OCI-LY7 (cell line): ENCODE results near the gene SH3GL2. TPM values are rescaled to one million over a fixed set of nuclear protein-coding genes. Genes with fewer than 3 reads are reported as not detected.

Experiments
- BruUV-seq: library from RNA; stranded (reverse); fragments of 400-500 nt; replicated peaks from 2 replicates; lab custom pipeline; 2021; lab: Mats Ljungman, UMichigan
- CTCF ChIA-PET: fragments of 300-600 bp; sonication (Branson Sonifier 250); formaldehyde crosslinking; loops from one replicate; lab custom pipeline; 2022; ENCODE audit warnings: antibody characterized with exemption; ENCODE audit not compliant: unreplicated experiment; lab: Charles Lee
- POLR2A ChIA-PET: fragments of 300-600 bp; sonication (Branson Sonifier 250); formaldehyde crosslinking; loops from one replicate; lab custom pipeline; 2022; ENCODE audit warnings: antibody characterized with exemption; lab: Charles Lee
- DNase-seq: peaks from one replicate; pipeline ENCODE4 v3.0.0-alpha.2; 2015; ENCODE audit warnings: low spot score
- H2AFZ ChIP-seq: fragments of 200-600 bp; sonication (generic), shearing (Covaris generic); 2 replicates; pipeline ENCODE4 v1.6.1; 2014; ENCODE audit warnings: mild to moderate bottlenecking, antibody characterized with exemption, low read length, moderate library complexity
- H3K27ac ChIP-seq: fragments of 200-600 bp; sonication (generic); 2 replicates; pipeline ENCODE4 v1.5.1; 2014; ENCODE audit warnings: mixed run types, low read depth, mild to moderate bottlenecking, moderate library complexity, low read length, inconsistent platforms; ENCODE audit not compliant: poor library complexity, severe bottlenecking
- H3K36me3 ChIP-seq: fragments of 200-600 bp; sonication (generic); 2 replicates; pipeline ENCODE4 v1.6.1; 2014; ENCODE audit warnings: mild to moderate bottlenecking, antibody characterized with exemption, low read length, moderate library complexity, mixed read lengths; ENCODE audit not compliant: insufficient read depth
- H3K4me1 ChIP-seq: fragments of 200-600 bp; sonication (generic); 2 replicates; pipeline ENCODE4 v1.5.1; 2014; ENCODE audit warnings: mild to moderate bottlenecking, low read length; ENCODE audit not compliant: insufficient read depth, poor library complexity, severe bottlenecking
- H3K4me2 ChIP-seq: fragments of 200-600 bp; sonication (generic); 2 replicates; pipeline ENCODE4 v1.6.1; 2014; ENCODE audit warnings: mild to moderate bottlenecking, low read length
- H3K4me3 ChIP-seq: fragments of 200-600 bp; sonication (generic); 2 replicates; pipeline ENCODE4 v1.5.1; 2014; ENCODE audit warnings: mild to moderate bottlenecking, low read depth, low read length; ENCODE audit not compliant: poor library complexity, severe bottlenecking
- H3K79me2 ChIP-seq: fragments of 200-600 bp; sonication (generic); 2 replicates; pipeline ENCODE4 v1.6.1; 2016; ENCODE audit warnings: low read depth, mild to moderate bottlenecking, low read length, moderate library complexity, mixed read lengths; ENCODE audit not compliant: insufficient read depth
- H3K9me2 ChIP-seq: fragments of 200-600 bp; sonication (generic); 2 replicates; pipeline ENCODE4 v1.6.1; 2016; ENCODE audit warnings: mild to moderate bottlenecking, low read length, mixed read lengths; ENCODE audit not compliant: insufficient read depth
- H3K9me3 ChIP-seq: fragments of 200-600 bp; sonication (generic); 2 replicates; pipeline ENCODE4 v1.6.1; 2014; ENCODE audit warnings: mild to moderate bottlenecking, mixed run types, low read length, mixed read lengths
- H4K20me1 ChIP-seq: fragments of 200-600 bp; sonication (generic); 2 replicates; pipeline ENCODE4 v1.6.1; 2014; ENCODE audit warnings: mild to moderate bottlenecking, antibody characterized with exemption, low read length, moderate library complexity, mixed read lengths; ENCODE audit not compliant: insufficient read depth
- EZH2phosphoT487 ChIP-seq: fragments of 200-600 bp; sonication (generic); IDR thresholded peaks from 2 replicates; pipeline ENCODE4 v1.6.1; 2018; ENCODE audit warnings: low read depth, borderline replicate concordance, mild to moderate bottlenecking, mixed run types, antibody characterized with exemption, low read length, moderate library complexity, mixed read lengths
- intact Hi-C: fragments of 100-400 bp; cut with micrococcal nuclease; formaldehyde crosslinking; loops from one replicate; pipeline ENCODE4 v1.10.0; 2022; ENCODE audit not compliant: unreplicated experiment
- total RNA-seq, 2 experiments: library from RNA; depleted of rRNA in 1 of 2; stranded (reverse); fragments of >200 nt in 1 of 2; shearing (Covaris generic) in 1 of 2; gene quantifications; 2 replicates each; pipeline ENCODE4 v1.2.3, GENCODE V29; 2014 to 2022
- TF ChIP-seq, protein P1 (sequence below): fragments of 200-600 bp; sonication (generic); conservative IDR thresholded peaks from 2 replicates; pipeline ENCODE4 v1.5.1; 2014; ENCODE audit warnings: mild to moderate bottlenecking, antibody characterized with exemption, low read length, moderate library complexity, mixed read lengths

SH3GL2 gene
- total RNA-seq, 2 experiments from 2014 or later = not detected

DNA sequence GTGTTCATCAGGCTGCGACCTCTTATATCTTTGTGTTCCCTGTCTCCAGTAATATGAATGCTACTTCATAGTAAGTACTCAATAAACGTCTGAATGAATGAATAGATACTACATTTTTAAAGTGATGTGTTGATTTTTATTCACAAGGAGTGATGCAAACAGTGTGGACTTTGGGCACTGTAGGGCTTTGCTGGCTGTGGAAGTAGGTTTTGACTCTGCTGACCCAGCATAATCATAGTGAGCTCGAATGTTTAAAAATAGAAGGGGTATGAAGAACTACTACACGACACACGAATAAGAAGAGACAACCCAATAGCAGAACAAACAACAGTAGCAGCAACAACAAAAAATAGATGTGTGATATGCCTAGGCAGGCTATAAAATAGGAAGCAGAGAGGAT is 147.4 kb downstream of the SH3GL2 start:
- Histone ChIP-seq H3K4me1 (no peaks in the 10 kb centered on the region), H3K79me2 (no peaks in the 10 kb centered on the region), H3K4me2 (no peak overlapping the region), H3K36me3 (no peaks in the 10 kb centered on the region), H2AFZ (no peak overlapping the region), H3K27ac (no peak overlapping the region), H3K9me3 (0 out of 2 replicates have a peak, but pooled peaks cover 5% of the 10 kb centered on the region), H3K9me2 (no peaks in the 10 kb centered on the region), H3K4me3 (no peak overlapping the region), H4K20me1 (no peaks in the 10 kb centered on the region)
- TF ChIP-seq, protein P1, sequence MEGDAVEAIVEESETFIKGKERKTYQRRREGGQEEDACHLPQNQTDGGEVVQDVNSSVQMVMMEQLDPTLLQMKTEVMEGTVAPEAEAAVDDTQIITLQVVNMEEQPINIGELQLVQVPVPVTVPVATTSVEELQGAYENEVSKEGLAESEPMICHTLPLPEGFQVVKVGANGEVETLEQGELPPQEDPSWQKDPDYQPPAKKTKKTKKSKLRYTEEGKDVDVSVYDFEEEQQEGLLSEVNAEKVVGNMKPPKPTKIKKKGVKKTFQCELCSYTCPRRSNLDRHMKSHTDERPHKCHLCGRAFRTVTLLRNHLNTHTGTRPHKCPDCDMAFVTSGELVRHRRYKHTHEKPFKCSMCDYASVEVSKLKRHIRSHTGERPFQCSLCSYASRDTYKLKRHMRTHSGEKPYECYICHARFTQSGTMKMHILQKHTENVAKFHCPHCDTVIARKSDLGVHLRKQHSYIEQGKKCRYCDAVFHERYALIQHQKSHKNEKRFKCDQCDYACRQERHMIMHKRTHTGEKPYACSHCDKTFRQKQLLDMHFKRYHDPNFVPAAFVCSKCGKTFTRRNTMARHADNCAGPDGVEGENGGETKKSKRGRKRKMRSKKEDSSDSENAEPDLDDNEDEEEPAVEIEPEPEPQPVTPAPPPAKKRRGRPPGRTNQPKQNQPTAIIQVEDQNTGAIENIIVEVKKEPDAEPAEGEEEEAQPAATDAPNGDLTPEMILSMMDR = no peak
- no peak for TF ChIP-seq EZH2phosphoT487
- ChIA-PET CTCF (no interaction called here), POLR2A (no interaction called here)
- BruUV-seq = no TSS peak
- intact Hi-C loops = no loop called here
- DNase-seq = no peak

DNA sequence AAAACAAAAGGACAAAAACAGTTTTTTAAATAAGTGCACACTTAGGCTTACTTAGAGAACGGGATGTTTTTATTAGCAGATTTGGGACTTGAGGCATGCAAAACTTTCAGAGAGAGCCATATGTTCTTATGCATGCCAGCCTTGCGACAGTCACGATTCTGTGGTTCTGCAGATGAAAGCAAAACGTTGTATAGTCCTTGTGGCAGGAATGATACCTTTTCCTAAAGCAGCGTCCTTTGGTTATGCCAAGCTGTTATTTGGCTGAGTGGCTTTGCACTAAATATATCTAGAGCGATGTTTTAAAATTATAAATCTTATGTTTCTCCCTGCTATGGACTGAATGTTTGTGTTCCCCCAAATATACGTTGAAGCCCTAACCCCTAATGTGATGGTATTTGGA is 152.0 kb downstream of the SH3GL2 start:
- Histone ChIP-seq H3K79me2 (no peaks in the 10 kb centered on the region), H3K9me3 (no peaks in the 10 kb centered on the region), H3K4me2 (no peak overlapping the region), H3K4me1 (no peaks in the 10 kb centered on the region), H2AFZ (no peak overlapping the region), H3K36me3 (no peaks in the 10 kb centered on the region), H3K9me2 (no peaks in the 10 kb centered on the region), H3K4me3 (no peak overlapping the region), H4K20me1 (no peaks in the 10 kb centered on the region), H3K27ac (no peak overlapping the region)
- CTCF ChIA-PET = no interaction called here
- no TSS peak for BruUV-seq
- TF ChIP-seq, protein P1 = no peak
- POLR2A ChIA-PET = no interaction called here
- no peak for DNase-seq
- intact Hi-C loops = no loop called here

DNA sequence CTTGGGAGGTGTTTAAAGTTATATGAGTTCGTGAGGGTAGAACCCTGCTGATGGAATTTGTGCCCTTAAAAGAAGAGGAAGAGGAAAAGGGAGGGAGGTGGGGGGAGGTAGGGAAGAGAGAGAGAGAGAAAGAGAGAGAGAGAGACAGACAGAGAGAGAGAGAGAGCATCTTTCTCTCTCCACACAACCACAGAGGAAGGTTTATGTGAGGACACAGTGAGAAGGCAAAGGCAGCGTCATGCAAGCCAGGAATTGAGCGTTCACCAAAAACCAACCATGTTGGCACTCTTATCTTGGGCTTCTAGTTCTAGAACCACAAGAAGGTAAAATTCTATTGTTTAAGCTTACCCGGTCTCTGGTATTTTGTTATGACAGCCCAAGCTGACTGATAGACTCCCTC is 152.4 kb downstream of the SH3GL2 start:
- no peaks in the 10 kb centered on the region for H3K4me1 ChIP-seq
- H3K79me2 ChIP-seq = no peaks in the 10 kb centered on the region
- H3K4me2 ChIP-seq = no peak overlapping the region
- no peaks in the 10 kb centered on the region for H3K9me2 ChIP-seq
- no peak overlapping the region for H3K4me3 ChIP-seq
- H3K27ac ChIP-seq = no peak overlapping the region
- ChIA-PET CTCF (no interaction called here), POLR2A (no interaction called here)
- TF ChIP-seq, protein P1 = no peak
- no peak for TF ChIP-seq EZH2phosphoT487
- no TSS peak for BruUV-seq
- H2AFZ ChIP-seq = no peak overlapping the region
- no peaks in the 10 kb centered on the region for H3K36me3 ChIP-seq
- DNase-seq = no peak
- intact Hi-C loops = no loop called here
- H3K9me3 ChIP-seq = no peaks in the 10 kb centered on the region
- H4K20me1 ChIP-seq = no peaks in the 10 kb centered on the region
